ENCODE data around the gene RAB11B. TPM values are rescaled to one million over a fixed set of nuclear protein-coding genes. Genes with fewer than 3 reads are reported as not detected.
A peak's percentile ranks its signal among the peaks of the same experiment; 100 is the strongest.

RAB11B gene
- total RNA-seq, 4 donors from 2014 or later: 28.6 to 71.8 (median 36.1) TPM

- TF ChIP-seq POLR2AphosphoS5 (IDR thresholded peaks at IDR 0.05): no peak
- no peak for TF ChIP-seq POLR2A (IDR thresholded peaks at IDR 0.05)
- TF ChIP-seq, protein P1, sequence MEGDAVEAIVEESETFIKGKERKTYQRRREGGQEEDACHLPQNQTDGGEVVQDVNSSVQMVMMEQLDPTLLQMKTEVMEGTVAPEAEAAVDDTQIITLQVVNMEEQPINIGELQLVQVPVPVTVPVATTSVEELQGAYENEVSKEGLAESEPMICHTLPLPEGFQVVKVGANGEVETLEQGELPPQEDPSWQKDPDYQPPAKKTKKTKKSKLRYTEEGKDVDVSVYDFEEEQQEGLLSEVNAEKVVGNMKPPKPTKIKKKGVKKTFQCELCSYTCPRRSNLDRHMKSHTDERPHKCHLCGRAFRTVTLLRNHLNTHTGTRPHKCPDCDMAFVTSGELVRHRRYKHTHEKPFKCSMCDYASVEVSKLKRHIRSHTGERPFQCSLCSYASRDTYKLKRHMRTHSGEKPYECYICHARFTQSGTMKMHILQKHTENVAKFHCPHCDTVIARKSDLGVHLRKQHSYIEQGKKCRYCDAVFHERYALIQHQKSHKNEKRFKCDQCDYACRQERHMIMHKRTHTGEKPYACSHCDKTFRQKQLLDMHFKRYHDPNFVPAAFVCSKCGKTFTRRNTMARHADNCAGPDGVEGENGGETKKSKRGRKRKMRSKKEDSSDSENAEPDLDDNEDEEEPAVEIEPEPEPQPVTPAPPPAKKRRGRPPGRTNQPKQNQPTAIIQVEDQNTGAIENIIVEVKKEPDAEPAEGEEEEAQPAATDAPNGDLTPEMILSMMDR (IDR thresholded peaks at IDR 0.05): no peak
- no peak for TF ChIP-seq EP300 (IDR thresholded peaks at IDR 0.05)
- Histone ChIP-seq H3K27ac (peak overlapping the region in 3 of 4 donors; percentile 6 to 100 (median 98)), H3K27me3 (no peaks in the 10 kb centered on the region), H3K4me1 (peaks cover 7 to 79% (median 60%) of the 10 kb centered on the region in 3 donors), H3K36me3 (peaks cover 0 to 27% of the 10 kb centered on the region in 2 donors), H3K4me3 (no peak overlapping the region), H3K9me3 (no peaks in the 10 kb centered on the region)
- ATAC-seq: no peak
- WGBS, 2 donors (ENCODE audit: low coverage in 1 of 2): 89 to 96% methylated on average over 3 to 5 of the region's 14 CpGs
Observed at GRCh38 chr19:8395621-8396082, 5.5 kb downstream of the RAB11B start.

DNA sequence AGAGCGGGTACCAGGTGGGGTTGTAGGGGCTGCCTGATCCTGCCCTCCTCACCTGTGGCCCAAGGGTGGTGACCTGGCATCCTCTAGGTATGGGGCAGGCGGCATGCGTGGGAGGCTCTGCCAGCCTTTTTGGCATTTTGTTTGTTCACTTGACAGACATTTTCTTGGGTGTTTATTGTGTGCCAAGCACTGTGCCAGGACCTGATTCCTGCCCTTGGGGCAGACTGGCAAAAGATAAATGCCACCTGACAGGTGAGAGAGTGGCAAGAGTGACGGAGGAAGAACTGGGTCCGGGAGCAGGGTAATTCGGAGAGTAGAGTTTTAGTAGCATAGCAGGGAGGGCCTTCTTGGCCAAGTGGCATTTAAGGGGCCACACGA is 6.0 kb downstream of the RAB11B start:
- Histone ChIP-seq H3K27ac (peak overlapping the region in 3 of 4 donors; percentile 6 to 100 (median 98)), H3K4me3 (no peak overlapping the region)
- WGBS, 2 donors (ENCODE audit: low coverage in 1 of 2): 95% methylated on average over 4 of the region's 7 CpGs; no CpG with 5 or more reads in 1 of the 2 donors

GRCh38 chr19:8396563-8397203 is 6.5 kb downstream of the RAB11B start:
- no peak for TF ChIP-seq POLR2AphosphoS5 (IDR thresholded peaks at IDR 0.05)
- TF ChIP-seq, protein P1 (IDR thresholded peaks at IDR 0.05): peak in 3 of 4 experiments; percentile 41 to 76 (median 61)
- WGBS, 2 donors (ENCODE audit: low coverage in 1 of 2): 32 to 46% methylated on average over 7 to 9 of the region's 22 CpGs
- peak; percentile 44 for ATAC-seq
- H3K4me3 ChIP-seq: no peak overlapping the region
- peaks cover 0 to 38% of the 10 kb centered on the region in 2 donors for H3K36me3 ChIP-seq
- H3K27ac ChIP-seq: peak overlapping the region in 2 of 4 donors; percentile 98 to 100
- no peaks in the 10 kb centered on the region for H3K9me3 ChIP-seq
- peaks cover 0 to 69% (median 51%) of the 10 kb centered on the region in 3 donors for H3K4me1 ChIP-seq
- no peaks in the 10 kb centered on the region for H3K27me3 ChIP-seq

More for the DNA sequence above, 6.0 kb downstream of the RAB11B start:
- peaks cover 0 to 33% of the 10 kb centered on the region in 2 donors for H3K36me3 ChIP-seq
- no peaks in the 10 kb centered on the region for H3K9me3 ChIP-seq
- TF ChIP-seq POLR2AphosphoS5 (IDR thresholded peaks at IDR 0.05) (no peak), EP300 (IDR thresholded peaks at IDR 0.05) (no peak)
- no peak for ATAC-seq
- H3K4me1 ChIP-seq: peaks cover 5 to 74% (median 56%) of the 10 kb centered on the region in 3 donors
- H3K27me3 ChIP-seq: no peaks in the 10 kb centered on the region

DNA sequence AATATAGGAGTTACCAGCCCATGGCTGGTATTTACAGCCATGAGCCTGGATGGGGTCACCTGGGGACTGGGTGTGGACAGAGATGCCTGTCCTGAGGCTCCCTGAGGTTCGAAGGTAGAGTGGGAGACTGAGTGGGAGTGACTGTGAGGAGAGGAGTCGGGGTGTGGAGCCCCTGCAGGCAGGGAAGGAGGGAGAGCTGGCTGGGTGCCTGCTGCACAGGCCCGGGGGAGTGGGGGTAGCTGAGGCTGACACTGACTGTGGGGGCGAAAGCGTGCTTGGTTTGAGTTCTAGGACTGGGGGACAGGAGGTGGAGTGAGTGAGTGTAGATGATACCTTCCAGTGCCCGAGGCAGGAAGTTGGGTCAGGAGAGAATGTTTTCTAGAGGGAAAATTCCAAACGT is 7.1 kb downstream of the RAB11B start:
- TF ChIP-seq EP300 (IDR thresholded peaks at IDR 0.05) (no peak), POLR2AphosphoS5 (IDR thresholded peaks at IDR 0.05) (no peak), POLR2A (IDR thresholded peaks at IDR 0.05) (no peak)
- TF ChIP-seq, protein P1 (IDR thresholded peaks at IDR 0.05): no peak
- WGBS, 2 donors (ENCODE audit: low coverage in 1 of 2): 26 to 33% methylated on average over 2 to 7 of the region's 7 CpGs
- Histone ChIP-seq H3K4me3 (no peak overlapping the region), H3K27me3 (no peaks in the 10 kb centered on the region), H3K4me1 (peaks cover 0 to 63% (median 45%) of the 10 kb centered on the region in 3 donors), H3K27ac (peak overlapping the region in 3 of 4 donors; percentile 11 to 100 (median 54)), H3K36me3 (peaks cover 0 to 44% of the 10 kb centered on the region in 2 donors), H3K9me3 (no peaks in the 10 kb centered on the region)
- ATAC-seq: no peak

DNA sequence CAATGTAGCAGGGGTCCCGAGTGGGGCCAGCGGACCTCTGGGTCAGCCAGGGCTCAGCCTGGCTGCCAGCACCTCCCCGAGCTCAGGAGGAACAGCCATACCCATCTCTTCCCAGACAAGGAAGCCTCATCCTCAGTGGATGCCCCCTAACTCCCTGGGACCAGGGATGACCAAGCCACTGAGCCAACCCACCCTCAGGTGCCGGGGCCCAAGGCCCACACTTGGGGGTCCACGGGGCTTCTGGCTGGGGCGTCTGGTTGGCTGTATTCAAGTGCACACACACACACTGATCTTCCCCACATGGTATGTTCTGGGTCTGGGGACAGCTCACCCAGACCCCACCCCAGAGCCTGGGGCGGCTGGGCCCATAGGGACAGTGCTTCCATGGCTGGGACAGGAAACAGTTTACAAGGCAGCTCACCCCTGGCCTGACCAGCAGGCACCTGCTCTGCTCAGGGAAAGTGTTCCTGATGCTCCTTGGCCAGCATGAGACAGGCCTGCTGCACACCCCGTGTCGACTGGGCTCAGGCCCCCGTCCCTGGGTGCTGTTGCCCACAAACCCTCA is 7.7 kb downstream of the RAB11B start:
- H3K4me1 ChIP-seq: peaks cover 0 to 57% (median 40%) of the 10 kb centered on the region in 3 donors
- no peak overlapping the region for H3K4me3 ChIP-seq
- ATAC-seq: no peak
- H3K27me3 ChIP-seq: no peaks in the 10 kb centered on the region
- H3K27ac ChIP-seq: peak overlapping the region in 3 of 4 donors; percentile 11 to 100 (median 54)
- TF ChIP-seq POLR2A (IDR thresholded peaks at IDR 0.05) (no peak), POLR2AphosphoS5 (IDR thresholded peaks at IDR 0.05) (no peak), EP300 (IDR thresholded peaks at IDR 0.05) (no peak)
- TF ChIP-seq, protein P1 (IDR thresholded peaks at IDR 0.05): no peak
- no CpG with 5 or more reads among the region's 10 CpGs for WGBS, 2 donors (ENCODE audit: low coverage in 1 of 2)
- H3K36me3 ChIP-seq: peaks cover 0 to 49% of the 10 kb centered on the region in 2 donors
- H3K9me3 ChIP-seq: no peaks in the 10 kb centered on the region

Measured in gastroesophageal sphincter (tissue), 4 donors.